ENCODE data around the gene CDC14A.

CDC14A gene

DNA sequence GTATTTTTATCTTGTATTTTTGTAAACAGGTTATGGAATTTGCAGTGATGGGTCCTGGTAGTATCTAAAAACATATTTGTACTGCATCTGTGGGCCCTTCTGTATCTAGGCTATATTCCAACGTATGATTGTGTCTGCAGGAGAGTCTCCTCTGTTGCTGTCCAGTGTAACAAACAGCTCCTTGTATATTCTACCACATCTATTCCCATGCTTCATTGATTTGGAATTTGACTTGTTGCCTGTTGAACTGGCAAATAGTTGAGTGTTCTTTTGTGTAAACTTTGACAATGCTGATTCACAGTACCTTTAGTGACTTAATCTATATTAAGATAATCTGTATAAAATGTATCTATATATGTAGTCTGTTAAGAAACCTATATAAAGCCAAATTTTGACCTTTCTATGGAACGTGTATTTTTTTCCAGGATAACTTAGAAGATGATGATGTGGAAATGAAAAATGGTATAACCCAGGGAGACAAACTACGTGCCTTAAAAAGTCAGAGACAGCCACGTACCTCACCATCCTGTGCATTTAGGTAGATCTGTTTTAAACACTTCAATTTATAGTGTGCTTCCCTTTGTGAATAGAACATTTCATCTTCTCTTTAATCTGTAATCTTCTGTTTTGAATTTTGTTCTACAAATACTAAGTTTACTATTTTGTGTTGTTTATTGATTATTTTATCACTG is 142.2 kb downstream of the CDC14A start:
- peak; percentile 44 for DNase-seq (ENCODE audit: low read depth)

DNA sequence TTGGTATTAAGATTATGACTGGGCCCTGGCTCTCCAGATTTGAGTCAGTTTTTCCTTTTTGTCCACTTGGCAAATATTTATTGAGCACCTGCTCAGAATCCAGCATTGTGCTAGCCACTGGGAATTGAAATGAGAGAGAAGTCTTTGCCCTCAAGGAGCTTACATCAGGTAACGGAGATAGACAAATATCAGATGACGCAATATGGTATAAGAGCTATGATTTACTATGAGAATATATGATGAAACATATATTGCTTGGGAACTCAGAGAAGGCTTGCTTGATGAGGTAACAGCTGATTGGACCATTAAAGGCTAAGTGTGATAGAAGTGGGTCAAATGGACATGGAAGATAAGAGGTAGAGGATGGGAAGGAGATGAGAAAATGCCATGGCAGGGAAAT is 144.6 kb downstream of the CDC14A start:
- no peak for DNase-seq (ENCODE audit: low read depth)

DNA sequence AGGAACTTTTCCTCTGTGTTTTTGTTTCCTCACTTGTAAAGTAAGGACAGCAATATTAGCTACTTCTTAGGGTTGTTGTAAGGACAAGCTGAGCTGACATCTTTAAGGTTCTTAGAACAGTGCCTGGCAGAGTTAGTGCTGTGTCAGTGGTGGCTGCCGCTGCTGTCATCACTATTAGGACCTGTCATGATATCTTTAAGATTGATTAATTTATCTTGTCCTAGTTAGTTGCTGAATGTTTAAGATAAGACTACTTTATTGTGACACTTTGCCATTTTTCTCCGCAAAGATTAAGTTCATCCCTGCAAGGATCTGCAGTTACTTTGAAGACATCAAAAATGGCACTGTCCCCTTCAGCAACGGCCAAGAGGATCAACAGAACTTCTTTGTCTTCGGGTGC is 145.5 kb downstream of the CDC14A start:
- DNase-seq (ENCODE audit: low read depth): no peak

DNA sequence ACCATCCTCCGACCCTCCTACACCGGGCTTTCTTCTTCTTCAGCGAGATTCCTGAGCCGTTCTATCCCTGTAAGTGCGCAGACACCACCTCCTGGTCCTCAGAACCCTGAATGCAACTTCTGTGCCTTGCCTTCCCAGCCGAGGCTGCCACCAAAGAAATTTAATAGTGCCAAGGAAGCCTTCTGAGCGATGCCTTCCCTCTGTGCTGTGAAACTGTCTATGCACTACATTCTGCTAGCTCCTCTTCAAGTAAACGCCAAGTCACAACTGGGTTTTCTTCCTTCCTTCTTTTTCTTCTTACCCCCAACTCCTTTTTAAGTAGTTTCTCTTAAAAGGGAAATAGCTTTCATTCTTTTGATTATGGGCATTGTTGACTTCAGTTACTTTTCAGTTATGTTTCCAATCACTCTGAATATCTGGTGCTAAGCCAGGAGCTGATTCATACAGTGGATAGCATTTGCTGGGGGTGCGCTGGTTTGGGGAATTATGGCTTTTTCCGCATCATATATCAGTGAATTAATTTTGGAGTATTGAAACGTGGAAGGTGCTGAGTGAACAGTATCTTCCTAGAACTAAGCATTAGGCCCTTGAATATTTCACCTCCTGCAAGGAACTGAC is 147.0 kb downstream of the CDC14A start:
- DNase-seq (ENCODE audit: low read depth): no peak

GRCh38 chr1:100502052-100502792 is 149.9 kb downstream of the CDC14A start:
- DNase-seq (ENCODE audit: low read depth): peak; percentile 46

GRCh38 chr1:100506217-100506616 is 153.9 kb downstream of the CDC14A start:
- no peak for DNase-seq (ENCODE audit: low read depth)

GRCh38 chr1:100510451-100510850 is 158.1 kb downstream of the CDC14A start:
- DNase-seq (ENCODE audit: low read depth): no peak

- no peak for DNase-seq (ENCODE audit: low read depth)
Measured at GRCh38 chr1:100511058-100511457, 158.8 kb downstream of the CDC14A start.

DNA sequence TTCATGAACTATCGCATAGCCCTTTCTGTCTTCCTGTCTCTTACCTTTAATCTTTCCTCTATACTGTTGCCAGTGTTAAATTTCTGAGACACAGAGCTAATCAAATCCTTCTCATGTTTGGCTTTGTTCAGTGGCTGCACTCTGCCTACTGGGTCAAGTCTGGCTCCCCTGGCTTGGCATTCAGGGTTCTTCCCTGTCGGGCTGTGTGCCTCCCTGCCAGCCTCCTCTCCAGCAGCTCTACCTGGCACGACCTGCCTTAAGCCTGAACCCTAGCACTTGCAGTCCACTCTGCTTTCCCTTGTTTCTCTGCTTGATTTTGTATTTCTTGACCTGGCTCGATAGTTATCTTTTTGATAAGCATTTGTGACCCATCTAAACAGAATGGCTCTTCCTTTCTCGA is 159.5 kb downstream of the CDC14A start:
- DNase-seq (ENCODE audit: low read depth): no peak

DNA sequence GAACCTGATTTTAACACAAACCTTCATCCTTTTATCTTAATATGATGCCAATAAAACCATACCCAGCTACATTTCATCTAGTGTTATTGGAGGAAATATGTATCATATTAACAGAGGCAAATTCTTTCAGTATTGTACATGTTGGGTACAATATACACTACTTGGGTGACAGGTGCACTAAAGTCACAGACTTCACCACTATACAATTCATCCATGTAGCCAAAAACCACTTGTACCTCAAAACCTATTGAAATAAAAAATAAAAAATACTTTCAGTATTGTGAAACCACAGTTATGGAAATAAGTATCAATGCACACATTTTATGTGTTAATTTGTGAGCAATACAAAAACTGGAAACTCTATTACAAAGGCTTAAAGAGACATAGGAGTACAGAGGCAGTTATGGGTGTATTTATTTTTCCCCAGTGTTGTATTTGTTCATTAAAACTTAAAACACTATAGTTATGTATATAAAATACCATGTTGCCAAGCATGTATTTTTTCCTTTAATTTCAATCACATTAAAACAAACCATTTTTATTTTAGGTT is 160.6 kb downstream of the CDC14A start:
- DNase-seq (ENCODE audit: low read depth): no peak

- no peak for DNase-seq (ENCODE audit: low read depth)
Measured at GRCh38 chr1:100516857-100517256, 164.6 kb downstream of the CDC14A start.

DNA sequence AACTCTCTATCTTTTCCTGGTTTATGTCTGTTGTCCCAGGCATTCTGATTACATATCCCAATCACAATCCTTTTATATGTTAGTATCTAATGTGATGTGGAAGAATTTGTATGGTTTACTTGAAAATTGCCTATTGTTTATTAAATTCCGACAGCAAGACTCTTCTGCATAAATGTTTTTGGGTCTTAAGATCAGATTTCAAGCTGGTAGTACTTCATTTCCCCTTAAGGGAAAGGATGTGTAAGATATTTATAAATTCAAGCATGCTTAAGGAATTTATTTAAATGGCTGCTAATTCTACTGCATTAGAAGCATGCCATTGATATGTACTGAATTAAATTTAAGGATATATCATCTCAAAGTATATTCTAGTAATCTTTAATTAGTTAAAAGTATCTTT is 165.2 kb downstream of the CDC14A start:
- no peak for DNase-seq (ENCODE audit: low read depth)

GRCh38 chr1:100518023-100518422 is 165.7 kb downstream of the CDC14A start:
- DNase-seq (ENCODE audit: low read depth): no peak

DNA sequence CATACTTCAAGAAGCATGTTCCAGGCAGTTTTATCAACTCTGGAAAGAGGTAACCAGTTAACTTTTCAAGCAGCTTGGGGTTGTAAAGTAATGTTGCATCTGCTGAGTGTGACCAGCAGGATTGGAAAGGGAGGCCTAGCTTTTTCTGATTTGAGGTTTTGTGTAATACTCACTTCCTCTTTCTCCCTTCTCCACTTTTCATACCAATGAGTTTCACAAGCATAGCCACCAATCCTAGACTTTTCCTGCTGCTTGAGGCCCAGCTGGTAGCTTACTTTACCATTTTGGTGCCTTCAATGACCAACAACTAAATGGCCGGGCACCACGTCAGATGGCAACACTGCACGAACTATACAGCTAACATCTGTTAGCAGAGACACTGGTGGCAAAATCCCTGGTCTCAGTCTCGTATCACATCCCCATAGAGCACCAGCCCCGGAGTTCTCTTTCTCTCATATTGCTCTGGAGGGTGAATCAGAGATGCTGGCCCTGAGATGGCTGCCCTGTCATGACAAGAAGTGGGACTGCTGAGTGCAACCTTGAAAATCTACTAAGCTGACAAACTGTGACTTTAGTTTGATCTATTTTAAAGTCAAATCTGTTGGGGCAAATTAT is 170.8 kb downstream of the CDC14A start:
- DNase-seq (ENCODE audit: low read depth): no peak

- DNase-seq (ENCODE audit: low read depth): no peak
Measured at GRCh38 chr1:100524355-100524754, 172.0 kb downstream of the CDC14A start.

- DNase-seq (ENCODE audit: low read depth): no peak
Measured at GRCh38 chr1:100526894-100527293, 174.6 kb downstream of the CDC14A start.

DNA sequence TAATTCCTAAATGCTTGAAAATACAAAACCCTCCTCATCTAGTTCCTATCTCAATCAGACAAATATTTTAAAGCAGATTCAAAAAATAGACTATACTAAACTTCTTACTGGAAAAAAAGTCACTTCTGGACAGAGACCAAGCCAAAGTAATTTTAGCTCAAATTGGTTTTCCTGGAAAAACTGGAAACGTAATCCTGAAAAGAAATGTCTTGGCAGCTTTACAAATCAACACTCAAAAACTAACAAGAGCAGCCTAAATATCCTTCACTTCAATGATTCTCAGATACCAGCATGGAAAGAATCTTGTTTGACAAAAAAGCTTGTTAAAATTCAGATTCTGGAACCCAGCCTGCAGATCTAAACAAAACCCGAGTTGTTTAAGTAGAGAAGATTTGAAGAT is 176.6 kb downstream of the CDC14A start:
- no peak for DNase-seq (ENCODE audit: low read depth)

GRCh38 chr1:100530141-100530540 is 177.8 kb downstream of the CDC14A start:
- DNase-seq (ENCODE audit: low read depth): no peak

DNA sequence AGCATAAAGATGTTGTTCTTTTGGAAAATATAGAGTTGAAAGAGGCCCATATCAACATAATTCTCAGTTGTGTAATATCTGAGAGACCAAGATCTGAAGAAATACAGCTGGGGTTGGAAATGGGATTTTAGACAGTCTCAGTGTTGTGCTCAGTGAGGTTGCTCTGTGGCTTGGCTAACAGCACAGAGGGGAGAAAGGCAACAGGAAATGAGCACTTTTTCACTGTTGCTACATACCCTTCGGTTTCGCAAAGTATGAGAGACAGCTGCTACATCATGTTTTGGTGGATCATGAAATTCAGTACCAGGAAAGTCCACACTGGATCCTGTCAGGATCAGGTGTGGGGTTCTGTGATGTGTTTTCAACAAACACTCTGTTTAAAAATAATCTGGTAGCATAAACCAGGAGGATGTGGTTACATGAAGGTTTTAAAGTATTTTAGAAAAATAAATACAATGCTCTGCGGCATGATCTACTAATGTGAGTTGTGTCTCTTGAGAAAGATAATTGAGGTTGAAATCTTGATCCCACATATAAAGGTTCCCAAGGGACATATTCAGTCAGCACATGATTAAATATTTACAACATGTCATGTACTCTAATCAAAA is 178.7 kb downstream of the CDC14A start:
- peak; percentile 15 for DNase-seq (ENCODE audit: low read depth)

DNA sequence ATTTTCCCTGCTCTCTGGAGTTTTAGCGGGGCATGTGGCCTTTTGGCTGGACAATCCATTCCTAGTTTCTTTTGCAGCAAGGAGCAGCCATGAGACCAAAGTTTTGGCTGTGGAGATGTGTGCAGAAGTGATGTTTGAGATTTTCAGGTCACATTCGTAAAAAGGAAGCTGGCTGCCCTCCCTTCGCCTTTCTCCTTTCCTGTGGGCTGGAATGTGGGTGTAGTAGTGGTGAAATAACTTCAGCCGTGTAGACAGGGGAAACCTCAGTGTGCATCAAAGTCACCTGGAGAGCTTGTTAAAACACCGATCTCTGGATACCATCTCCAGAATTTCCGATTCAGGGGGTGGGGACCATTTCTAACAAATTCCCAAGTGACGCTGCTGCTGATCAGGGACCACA is 180.3 kb downstream of the CDC14A start:
- no peak for DNase-seq (ENCODE audit: low read depth)

DNA sequence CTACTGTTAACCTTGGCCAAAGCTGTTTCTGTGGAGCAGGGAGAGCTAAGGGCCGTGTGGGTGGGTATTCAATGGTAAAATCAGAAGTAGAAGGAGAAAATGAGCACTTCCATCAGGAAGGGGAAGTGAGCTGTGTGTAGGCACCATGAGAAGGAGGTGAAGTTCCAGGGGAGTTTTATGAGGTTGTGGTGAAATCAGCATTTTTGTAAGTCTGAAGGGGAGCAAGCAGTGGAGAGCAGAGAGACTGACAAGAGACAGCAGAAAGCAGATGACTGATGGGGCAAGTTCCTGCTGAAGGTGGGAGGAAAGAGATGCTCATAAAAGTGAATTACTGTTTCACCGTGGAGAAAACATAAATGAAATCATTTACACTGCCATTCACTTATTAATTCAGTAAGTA is 183.0 kb downstream of the CDC14A start:
- DNase-seq (ENCODE audit: low read depth): no peak

- no peak for DNase-seq (ENCODE audit: low read depth)
Measured at GRCh38 chr1:100536031-100536430, 183.7 kb downstream of the CDC14A start.

Data from ELR (cell line).